Naive thymus-derived CD8-positive, alpha-beta T cell (primary cell): Measurements from ENCODE around the gene ZNF521. TPM values are rescaled to one million over a fixed set of nuclear protein-coding genes. Genes with fewer than 3 reads are reported as not detected.

Source experiments
- ATAC-seq, 2 donors: fragments of 150-1000 bp; cut with Tn5 transposase in 1 of 2; sonication (Bioruptor Pico), chemical (Tn5 transposase) in 1 of 2; 1 replicate in 1 of 2; 2 replicates in 1 of 2; pipeline ENCODE4 v1.10.0; 2021; ENCODE audit warnings: mild to moderate bottlenecking in 2 of 2, moderate library complexity in 2 of 2
- POLR2A ChIA-PET: fragments of 350-600 bp; sonication (Branson Sonifier 250); formaldehyde crosslinking; loops from one replicate; lab custom pipeline; 2021; ENCODE audit warnings: antibody characterized with exemption; lab: Charles Lee
- DNase-seq, 10 donors: peaks; one replicate each; pipeline versions ENCODE4 v3.0.0 to v3.0.0-alpha.2; 2020 to 2022
- H3K27ac Mint-ChIP-seq, 10 donors: one replicate each; pipeline ENCODE4 v1.8.0; 2020 to 2022; ENCODE audit warnings: mild to moderate bottlenecking in 10 of 10, mixed read lengths in 10 of 10, moderate library complexity in 4 of 10, inconsistent platforms in 1 of 10
- H3K27me3 Mint-ChIP-seq, 5 donors: one replicate each; pipeline ENCODE4 v1.8.0; 2021 to 2022; ENCODE audit warnings: mixed read lengths in 5 of 5
- H3K36me3 Mint-ChIP-seq, 3 donors: one replicate each; pipeline ENCODE4 v1.8.0; 2020 to 2022; ENCODE audit warnings: mixed read lengths in 3 of 3, mild to moderate bottlenecking in 2 of 3, inconsistent platforms in 1 of 3
- H3K4me1 Mint-ChIP-seq, 4 donors: one replicate each; pipeline ENCODE4 v1.8.0; 2021 to 2022; ENCODE audit warnings: mixed read lengths in 4 of 4
- H3K4me3 Mint-ChIP-seq, 10 donors: one replicate each; pipeline ENCODE4 v1.8.0; 2020 to 2022; ENCODE audit warnings: mild to moderate bottlenecking in 10 of 10, mixed read lengths in 10 of 10, moderate library complexity in 6 of 10, inconsistent platforms in 1 of 10
- H3K9me3 Mint-ChIP-seq, 9 donors: one replicate each; pipeline ENCODE4 v1.8.0; 2020 to 2022; ENCODE audit warnings: mixed read lengths in 9 of 9, mild to moderate bottlenecking in 3 of 9, inconsistent platforms in 1 of 9, moderate library complexity in 1 of 9
- polyA plus RNA-seq, 3 donors: library from polyadenylated mRNA; unstranded; fragments of 300-500 nt; fragmentation: Illumina TruSeq; gene quantifications; one replicate each; pipeline ENCODE4 v1.2.3, GENCODE V29; 2021
- total RNA-seq, 8 experiments: library from RNA in 2 of 8; stranded (reverse) in 2 of 8; gene quantifications; one replicate each; pipeline ENCODE4 v1.2.3 and lab custom pipeline; 2021 to 2026

Gene ZNF521
- total and polyA plus RNA-seq, 5 experiments from 2014 or later: 0.62 TPM; not detected in 4

- ATAC-seq (no peak), DNase-seq (no peak)
- peaks cover 0 to 5% (median 0%) of the 10 kb centered on the region in 9 donors for H3K9me3 Mint-ChIP-seq
- POLR2A ChIA-PET: no interaction called here
- H3K4me1 Mint-ChIP-seq: no peaks in the 10 kb centered on the region
- H3K27ac Mint-ChIP-seq: no peak overlapping the region
- no peak overlapping the region for H3K4me3 Mint-ChIP-seq
- H3K36me3 Mint-ChIP-seq: no peaks in the 10 kb centered on the region
- H3K27me3 Mint-ChIP-seq: peaks cover 0 to 20% (median 7%) of the 10 kb centered on the region in 5 donors
Observed at GRCh38 chr18:25305584-25305983, 46.4 kb downstream of the ZNF521 start.

- Mint-ChIP-seq H3K36me3 (no peaks in the 10 kb centered on the region), H3K27ac (no peak overlapping the region), H3K4me1 (peaks cover 0 to 4% (median 0%) of the 10 kb centered on the region in 4 donors), H3K9me3 (peaks cover 0 to 5% (median 0%) of the 10 kb centered on the region in 9 donors), H3K27me3 (peaks cover 0 to 11% (median 2%) of the 10 kb centered on the region in 5 donors), H3K4me3 (no peak overlapping the region)
- no peak for DNase-seq
- POLR2A ChIA-PET: no interaction called here
- ATAC-seq: no peak
Observed at GRCh38 chr18:25300492-25300891, 51.5 kb downstream of the ZNF521 start.

GRCh38 chr18:25299426-25300300 is 52.3 kb downstream of the ZNF521 start:
- H3K27ac Mint-ChIP-seq: no peak overlapping the region
- DNase-seq (no peak), ATAC-seq (no peak)
- peaks cover 0 to 9% (median 2%) of the 10 kb centered on the region in 5 donors for H3K27me3 Mint-ChIP-seq
- H3K36me3 Mint-ChIP-seq: no peaks in the 10 kb centered on the region
- H3K4me1 Mint-ChIP-seq: peaks cover 0 to 4% (median 0%) of the 10 kb centered on the region in 4 donors
- H3K4me3 Mint-ChIP-seq: no peak overlapping the region
- POLR2A ChIA-PET: no interaction called here
- peaks cover 0 to 4% (median 0%) of the 10 kb centered on the region in 9 donors for H3K9me3 Mint-ChIP-seq

GRCh38 chr18:25298853-25299274 is 53.1 kb downstream of the ZNF521 start:
- Mint-ChIP-seq H3K9me3 (peaks cover 0 to 2% (median 0%) of the 10 kb centered on the region in 9 donors), H3K4me3 (no peak overlapping the region), H3K36me3 (no peaks in the 10 kb centered on the region), H3K27ac (no peak overlapping the region), H3K4me1 (peaks cover 0 to 4% (median 0%) of the 10 kb centered on the region in 4 donors), H3K27me3 (peaks cover 0 to 4% (median 0%) of the 10 kb centered on the region in 5 donors)
- POLR2A ChIA-PET: no interaction called here
- ATAC-seq: no peak
- DNase-seq: no peak

- Mint-ChIP-seq H3K27ac (no peak overlapping the region), H3K36me3 (no peaks in the 10 kb centered on the region), H3K4me1 (peaks cover 0 to 4% (median 0%) of the 10 kb centered on the region in 4 donors), H3K4me3 (no peak overlapping the region), H3K27me3 (peaks cover 0 to 8% (median 1%) of the 10 kb centered on the region in 5 donors), H3K9me3 (peaks cover 0 to 1% (median 0%) of the 10 kb centered on the region in 9 donors)
- POLR2A ChIA-PET: no interaction called here
- DNase-seq (no peak), ATAC-seq (no peak)
Observed at GRCh38 chr18:25295624-25296138, 56.3 kb downstream of the ZNF521 start.

GRCh38 chr18:25291150-25291549 is 60.8 kb downstream of the ZNF521 start:
- H3K4me1 Mint-ChIP-seq: no peaks in the 10 kb centered on the region
- H3K27me3 Mint-ChIP-seq: peaks cover 0 to 4% (median 1%) of the 10 kb centered on the region in 5 donors
- POLR2A ChIA-PET: no interaction called here
- H3K36me3 Mint-ChIP-seq: no peaks in the 10 kb centered on the region
- ATAC-seq (no peak), DNase-seq (no peak)
- no peak overlapping the region for H3K4me3 Mint-ChIP-seq
- H3K27ac Mint-ChIP-seq: no peak overlapping the region
- H3K9me3 Mint-ChIP-seq: no peaks in the 10 kb centered on the region

- no peaks in the 10 kb centered on the region for H3K36me3 Mint-ChIP-seq
- H3K4me1 Mint-ChIP-seq: no peaks in the 10 kb centered on the region
- POLR2A ChIA-PET: no interaction called here
- H3K27ac Mint-ChIP-seq: no peak overlapping the region
- ATAC-seq (no peak), DNase-seq (no peak)
- H3K9me3 Mint-ChIP-seq: no peaks in the 10 kb centered on the region
- peaks cover 0 to 4% (median 1%) of the 10 kb centered on the region in 5 donors for H3K27me3 Mint-ChIP-seq
- no peak overlapping the region for H3K4me3 Mint-ChIP-seq
Observed at GRCh38 chr18:25289001-25289631, 62.9 kb downstream of the ZNF521 start.

- Mint-ChIP-seq H3K27ac (no peak overlapping the region), H3K27me3 (peaks cover 0 to 4% (median 1%) of the 10 kb centered on the region in 5 donors), H3K36me3 (no peaks in the 10 kb centered on the region), H3K9me3 (no peaks in the 10 kb centered on the region), H3K4me3 (no peak overlapping the region), H3K4me1 (no peaks in the 10 kb centered on the region)
- POLR2A ChIA-PET: no interaction called here
- ATAC-seq (no peak), DNase-seq (no peak)
Observed at GRCh38 chr18:25288340-25288938, 63.5 kb downstream of the ZNF521 start.

GRCh38 chr18:25287106-25287505 is 64.9 kb downstream of the ZNF521 start:
- Mint-ChIP-seq H3K9me3 (no peaks in the 10 kb centered on the region), H3K27ac (no peak overlapping the region), H3K4me1 (peaks cover 0 to 3% (median 0%) of the 10 kb centered on the region in 4 donors), H3K4me3 (no peak overlapping the region), H3K36me3 (no peaks in the 10 kb centered on the region), H3K27me3 (peaks cover 0 to 7% (median 0%) of the 10 kb centered on the region in 5 donors)
- POLR2A ChIA-PET: no interaction called here
- no peak for DNase-seq
- no peak for ATAC-seq

- no peak overlapping the region for H3K4me3 Mint-ChIP-seq
- POLR2A ChIA-PET: no interaction called here
Observed at GRCh38 chr18:25284861-25285550, 67.0 kb downstream of the ZNF521 start.

GRCh38 chr18:25284281-25284680 is 67.7 kb downstream of the ZNF521 start:
- DNase-seq (no peak), ATAC-seq (no peak)
- peaks cover 0 to 10% (median 7%) of the 10 kb centered on the region in 5 donors for H3K27me3 Mint-ChIP-seq
- no peak overlapping the region for H3K27ac Mint-ChIP-seq
- POLR2A ChIA-PET: no interaction called here
- H3K4me1 Mint-ChIP-seq: peaks cover 0 to 4% (median 0%) of the 10 kb centered on the region in 4 donors
- H3K36me3 Mint-ChIP-seq: no peaks in the 10 kb centered on the region
- H3K9me3 Mint-ChIP-seq: no peaks in the 10 kb centered on the region
- no peak overlapping the region for H3K4me3 Mint-ChIP-seq

More at GRCh38 chr18:25284861-25285550, 67.0 kb downstream of the ZNF521 start:
- ATAC-seq (no peak), DNase-seq (no peak)
- H3K27ac Mint-ChIP-seq: no peak overlapping the region
- no peaks in the 10 kb centered on the region for H3K36me3 Mint-ChIP-seq
- H3K9me3 Mint-ChIP-seq: no peaks in the 10 kb centered on the region
- H3K4me1 Mint-ChIP-seq: peaks cover 0 to 4% (median 0%) of the 10 kb centered on the region in 4 donors
- H3K27me3 Mint-ChIP-seq: peaks cover 0 to 10% (median 7%) of the 10 kb centered on the region in 5 donors

- POLR2A ChIA-PET: no interaction called here
- Mint-ChIP-seq H3K27ac (no peak overlapping the region), H3K9me3 (no peaks in the 10 kb centered on the region), H3K27me3 (peaks cover 0 to 10% (median 7%) of the 10 kb centered on the region in 5 donors), H3K4me3 (no peak overlapping the region), H3K36me3 (no peaks in the 10 kb centered on the region), H3K4me1 (peaks cover 0 to 4% (median 0%) of the 10 kb centered on the region in 4 donors)
- ATAC-seq: no peak
- DNase-seq: no peak
Observed at GRCh38 chr18:25283781-25284180, 68.2 kb downstream of the ZNF521 start.
